Activated T-cell treated with anti-CD3 and anti-CD28 coated beads, Interleukin-2, amount 50 U/mL, for 4 hours (primary cell): ENCODE results near the gene OLR1. TPM values are rescaled to one million over a fixed set of nuclear protein-coding genes. Genes with fewer than 3 reads are reported as not detected.
"Not testable (repeated sequence)": the region's sequence is repeated elsewhere in the genome, so short reads cannot be mapped to it uniquely, and the experiment has no call there.

Experiments
- ATAC-seq, 2 donors: fragments of 200-7000 bp; cut with Tn5 transposase; one replicate each; pipeline ENCODE4 v1.10.0; 2021
- DNase-seq: peaks from one replicate; pipeline ENCODE4 v3.0.0-alpha.2; 2020
- H3K27me3 Mint-ChIP-seq: one replicate; pipeline ENCODE4 v1.8.0; 2021; ENCODE audit warnings: low read depth, mixed read lengths
- H3K36me3 Mint-ChIP-seq: one replicate; pipeline ENCODE4 v1.8.0; 2022; ENCODE audit warnings: mixed read lengths; ENCODE audit not compliant: insufficient read depth
- H3K4me1 Mint-ChIP-seq: one replicate; pipeline ENCODE4 v1.8.0; 2021; ENCODE audit warnings: low read depth, mixed read lengths
- H3K4me3 Mint-ChIP-seq: one replicate; pipeline ENCODE4 v1.8.0; 2021; ENCODE audit warnings: mild to moderate bottlenecking, moderate library complexity, mixed read lengths
- H3K9me3 Mint-ChIP-seq: one replicate; pipeline ENCODE4 v1.8.0; 2021; ENCODE audit warnings: mixed read lengths
- total RNA-seq, 3 donors: library from RNA; stranded (reverse); gene quantifications; one replicate each; pipeline ENCODE4 v1.2.1, GENCODE V29; 2021

OLR1 gene
- total RNA-seq, 3 donors from 2014 or later = not detected

GRCh38 chr12:10207136-10207535 is 35.2 kb upstream of the OLR1 start:
- DNase-seq (no peak), ATAC-seq (no peak)
- no peaks in the 10 kb centered on the region for H3K9me3 Mint-ChIP-seq
- peaks cover 4% of the 10 kb centered on the region for H3K4me1 Mint-ChIP-seq
- H3K36me3 Mint-ChIP-seq = no peaks in the 10 kb centered on the region
- H3K27me3 Mint-ChIP-seq = peaks cover 2% of the 10 kb centered on the region
- H3K4me3 Mint-ChIP-seq = no peak overlapping the region

GRCh38 chr12:10205220-10205807 is 33.4 kb upstream of the OLR1 start:
- ATAC-seq = no peak
- H3K4me3 Mint-ChIP-seq = no peak overlapping the region
- H3K27me3 Mint-ChIP-seq = peaks cover 2% of the 10 kb centered on the region
- no peaks in the 10 kb centered on the region for H3K4me1 Mint-ChIP-seq
- H3K36me3 Mint-ChIP-seq = no peaks in the 10 kb centered on the region
- no peak for DNase-seq
- H3K9me3 Mint-ChIP-seq = no peaks in the 10 kb centered on the region

GRCh38 chr12:10204495-10204894 is 32.6 kb upstream of the OLR1 start:
- not testable (repeated sequence) for DNase-seq, H3K27me3 Mint-ChIP-seq, ATAC-seq, H3K4me3 Mint-ChIP-seq, H3K9me3 Mint-ChIP-seq, H3K4me1 Mint-ChIP-seq, H3K36me3 Mint-ChIP-seq

- H3K4me1 Mint-ChIP-seq = peaks cover 4% of the 10 kb centered on the region
- DNase-seq (no peak), ATAC-seq (no peak)
- no peaks in the 10 kb centered on the region for H3K9me3 Mint-ChIP-seq
- peaks cover 12% of the 10 kb centered on the region for H3K27me3 Mint-ChIP-seq
- H3K4me3 Mint-ChIP-seq = no peak overlapping the region
- H3K36me3 Mint-ChIP-seq = no peaks in the 10 kb centered on the region
Observed at GRCh38 chr12:10197879-10198278, 25.9 kb upstream of the OLR1 start.

- no peak for ATAC-seq
- no peak overlapping the region for H3K4me3 Mint-ChIP-seq
- no peak for DNase-seq
- H3K27me3 Mint-ChIP-seq = peaks cover 17% of the 10 kb centered on the region
- no peaks in the 10 kb centered on the region for H3K36me3 Mint-ChIP-seq
- H3K9me3 Mint-ChIP-seq = no peaks in the 10 kb centered on the region
- peaks cover 4% of the 10 kb centered on the region for H3K4me1 Mint-ChIP-seq
Observed at GRCh38 chr12:10196210-10196609, 24.3 kb upstream of the OLR1 start.

GRCh38 chr12:10194160-10194670 is 22.3 kb upstream of the OLR1 start:
- H3K4me3 Mint-ChIP-seq = no peak overlapping the region
- H3K4me1 Mint-ChIP-seq = peaks cover 5% of the 10 kb centered on the region
- H3K9me3 Mint-ChIP-seq = no peaks in the 10 kb centered on the region
- DNase-seq = no peak
- no peak for ATAC-seq
- H3K27me3 Mint-ChIP-seq = peaks cover 13% of the 10 kb centered on the region
- H3K36me3 Mint-ChIP-seq = no peaks in the 10 kb centered on the region

- no peak for ATAC-seq
- Mint-ChIP-seq H3K9me3 (no peaks in the 10 kb centered on the region), H3K36me3 (no peaks in the 10 kb centered on the region), H3K4me1 (peaks cover 5% of the 10 kb centered on the region), H3K4me3 (no peak overlapping the region), H3K27me3 (peaks cover 13% of the 10 kb centered on the region)
- DNase-seq = no peak
Observed at GRCh38 chr12:10191865-10192264, 19.9 kb upstream of the OLR1 start.

- Mint-ChIP-seq H3K27me3 (peaks cover 10% of the 10 kb centered on the region), H3K36me3 (no peaks in the 10 kb centered on the region), H3K4me1 (peaks cover 2% of the 10 kb centered on the region), H3K4me3 (no peak overlapping the region), H3K9me3 (no peaks in the 10 kb centered on the region)
- DNase-seq = peak; percentile 40
- ATAC-seq = peak; percentile 99
Observed at GRCh38 chr12:10190558-10191388, 18.8 kb upstream of the OLR1 start.

GRCh38 chr12:10189653-10190052 is 17.7 kb upstream of the OLR1 start:
- DNase-seq = no peak
- Mint-ChIP-seq H3K27me3 (peaks cover 18% of the 10 kb centered on the region), H3K9me3 (no peaks in the 10 kb centered on the region), H3K4me3 (no peak overlapping the region), H3K4me1 (peaks cover 2% of the 10 kb centered on the region), H3K36me3 (no peaks in the 10 kb centered on the region)
- no peak for ATAC-seq

GRCh38 chr12:10186958-10187357 is 15.0 kb upstream of the OLR1 start:
- H3K4me3 Mint-ChIP-seq, H3K4me1 Mint-ChIP-seq, ATAC-seq, H3K9me3 Mint-ChIP-seq, H3K36me3 Mint-ChIP-seq, DNase-seq: not testable (repeated sequence)
- H3K27me3 Mint-ChIP-seq = peaks cover 29% of the 10 kb centered on the region

GRCh38 chr12:10186299-10186698 is 14.4 kb upstream of the OLR1 start:
- ATAC-seq = no peak

GRCh38 chr12:10184261-10184843 is 12.4 kb upstream of the OLR1 start:
- DNase-seq = no peak
- Mint-ChIP-seq H3K4me3 (no peak overlapping the region), H3K27me3 (peaks cover 40% of the 10 kb centered on the region), H3K36me3 (no peaks in the 10 kb centered on the region), H3K4me1 (peaks cover 4% of the 10 kb centered on the region), H3K9me3 (no peaks in the 10 kb centered on the region)
- ATAC-seq = no peak

More at GRCh38 chr12:10186299-10186698, 14.4 kb upstream of the OLR1 start:
- Mint-ChIP-seq H3K9me3 (no peaks in the 10 kb centered on the region), H3K4me1 (peaks cover 6% of the 10 kb centered on the region), H3K4me3 (no peak overlapping the region), H3K36me3 (no peaks in the 10 kb centered on the region), H3K27me3 (peaks cover 30% of the 10 kb centered on the region)
- no peak for DNase-seq

GRCh38 chr12:10182354-10183049 is 10.6 kb upstream of the OLR1 start:
- no peak overlapping the region for H3K4me3 Mint-ChIP-seq
- H3K4me1 Mint-ChIP-seq = peaks cover 4% of the 10 kb centered on the region
- H3K9me3 Mint-ChIP-seq = no peaks in the 10 kb centered on the region
- H3K36me3 Mint-ChIP-seq = no peaks in the 10 kb centered on the region
- H3K27me3 Mint-ChIP-seq = peaks cover 47% of the 10 kb centered on the region
- ATAC-seq (peak in 1 of 2 donors; percentile 58), DNase-seq (no peak)

- ATAC-seq (no peak), DNase-seq (no peak)
- H3K9me3 Mint-ChIP-seq = no peaks in the 10 kb centered on the region
- no peaks in the 10 kb centered on the region for H3K36me3 Mint-ChIP-seq
- no peak overlapping the region for H3K4me3 Mint-ChIP-seq
- H3K4me1 Mint-ChIP-seq = peaks cover 4% of the 10 kb centered on the region
- peaks cover 44% of the 10 kb centered on the region for H3K27me3 Mint-ChIP-seq
Observed at GRCh38 chr12:10179776-10180181, 7.8 kb upstream of the OLR1 start.
